IPS DF 4.7 (cell line): ENCODE data around the gene ATP9A.
"Not testable (repeated sequence)": the region's sequence is repeated elsewhere in the genome, so short reads cannot be mapped to it uniquely, and the experiment has no call there.

Experiments
- DNase-seq: peaks from one replicate; pipeline ENCODE4 v3.0.0-alpha.2; 2013; ENCODE audit warnings: low spot score; ENCODE audit errors: extremely low read depth

ATP9A gene

GRCh38 chr20:51581571-51581970 lies 186.6 kb downstream of the ATP9A start:
- DNase-seq: no peak

GRCh38 chr20:51579137-51579536 lies 189.1 kb downstream of the ATP9A start:
- no peak for DNase-seq

- DNase-seq: no peak
Observed at GRCh38 chr20:51578145-51578459, 190.1 kb downstream of the ATP9A start.

DNA sequence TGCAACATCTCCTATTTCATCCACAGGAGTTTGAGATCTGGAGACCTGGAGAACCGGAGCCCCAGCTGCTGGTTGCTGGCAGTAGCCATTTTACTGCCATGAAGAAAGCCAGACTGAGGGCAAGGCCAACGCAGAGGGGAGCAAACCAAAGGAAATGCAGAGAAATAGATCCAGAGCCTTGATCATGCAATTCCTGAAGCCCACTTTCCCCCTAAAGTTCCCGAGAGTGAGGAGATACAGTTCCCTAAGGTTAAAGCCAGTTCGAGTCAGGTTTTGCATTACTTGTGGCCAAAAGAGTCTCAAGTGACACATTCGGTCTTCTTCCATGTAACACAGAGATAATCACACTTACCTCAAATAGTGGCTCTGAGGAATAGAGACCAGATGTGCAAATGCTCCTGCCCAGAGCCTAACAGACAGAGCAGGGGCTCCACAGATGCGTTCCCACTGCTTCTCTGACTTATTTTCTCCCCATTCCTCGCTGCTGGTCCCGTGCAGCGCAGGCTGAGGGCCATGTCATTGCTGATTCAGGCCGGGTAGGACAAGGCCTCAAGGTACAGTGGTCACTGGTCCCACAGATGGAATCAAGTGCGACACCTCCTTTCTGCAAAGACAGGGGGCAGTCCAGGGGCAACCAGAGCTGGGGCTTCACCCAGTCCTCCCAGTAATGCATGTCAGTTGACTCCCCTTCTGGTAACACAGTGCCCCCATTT lies 190.6 kb downstream of the ATP9A start:
- DNase-seq: no peak

DNA sequence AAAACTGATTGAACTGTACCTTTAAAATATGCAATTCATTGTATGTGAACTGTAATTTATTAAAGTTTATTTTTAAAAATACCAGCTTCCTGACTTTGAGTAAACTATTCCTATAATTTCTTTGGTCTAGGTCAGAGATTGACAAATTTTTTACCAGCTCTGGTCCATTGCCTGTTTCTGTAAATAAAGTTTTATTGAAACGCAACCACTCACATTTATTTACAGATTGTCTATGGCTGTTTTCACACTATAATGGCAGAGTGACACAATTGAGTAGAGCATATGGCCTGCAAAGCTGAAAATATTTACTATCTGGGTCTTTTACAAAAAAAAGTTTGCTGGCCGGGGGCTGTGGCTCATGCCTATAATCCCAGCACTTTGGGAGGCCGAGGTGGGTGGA lies 192.7 kb downstream of the ATP9A start:
- DNase-seq: no peak

DNA sequence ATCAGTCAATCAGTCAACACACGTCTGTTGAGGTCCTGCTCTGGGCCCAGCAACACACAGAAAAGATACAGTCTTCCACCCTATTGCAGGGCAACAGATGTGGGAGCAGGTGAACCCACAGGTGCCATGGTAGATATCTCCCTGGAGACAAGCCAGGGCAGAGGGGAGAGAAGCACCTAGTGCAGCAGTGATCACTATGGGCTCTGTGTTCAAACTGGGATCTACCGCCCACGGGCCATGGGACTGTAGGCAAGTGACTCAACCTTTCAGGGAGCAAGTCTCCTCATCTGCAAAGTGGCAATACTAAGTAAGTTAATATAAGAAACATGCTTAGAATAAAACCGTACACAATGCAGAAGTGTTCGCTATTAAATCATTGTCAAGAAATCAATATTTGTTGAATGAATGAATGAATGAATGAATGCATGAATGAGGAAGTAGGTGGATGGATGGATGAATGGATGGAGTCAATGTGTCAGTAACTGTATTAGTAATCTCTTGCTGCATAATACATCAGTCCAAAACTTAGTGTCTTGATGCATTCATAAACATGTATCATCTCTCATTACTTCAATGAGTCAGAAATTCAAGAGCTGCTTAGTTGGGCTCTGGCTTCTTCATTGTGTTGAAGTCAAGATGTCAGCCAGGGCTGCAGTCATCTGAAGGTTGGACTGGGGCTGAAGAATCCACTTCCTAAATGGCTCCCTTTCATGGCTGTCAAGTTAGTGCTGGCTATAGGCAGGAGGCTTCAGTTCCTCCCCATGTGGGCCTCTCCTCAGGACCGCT lies 193.7 kb downstream of the ATP9A start:
- DNase-seq: no peak

GRCh38 chr20:51573576-51574243 lies 194.5 kb downstream of the ATP9A start:
- DNase-seq: no peak

GRCh38 chr20:51571460-51571794 lies 196.8 kb downstream of the ATP9A start:
- DNase-seq: no peak

DNA sequence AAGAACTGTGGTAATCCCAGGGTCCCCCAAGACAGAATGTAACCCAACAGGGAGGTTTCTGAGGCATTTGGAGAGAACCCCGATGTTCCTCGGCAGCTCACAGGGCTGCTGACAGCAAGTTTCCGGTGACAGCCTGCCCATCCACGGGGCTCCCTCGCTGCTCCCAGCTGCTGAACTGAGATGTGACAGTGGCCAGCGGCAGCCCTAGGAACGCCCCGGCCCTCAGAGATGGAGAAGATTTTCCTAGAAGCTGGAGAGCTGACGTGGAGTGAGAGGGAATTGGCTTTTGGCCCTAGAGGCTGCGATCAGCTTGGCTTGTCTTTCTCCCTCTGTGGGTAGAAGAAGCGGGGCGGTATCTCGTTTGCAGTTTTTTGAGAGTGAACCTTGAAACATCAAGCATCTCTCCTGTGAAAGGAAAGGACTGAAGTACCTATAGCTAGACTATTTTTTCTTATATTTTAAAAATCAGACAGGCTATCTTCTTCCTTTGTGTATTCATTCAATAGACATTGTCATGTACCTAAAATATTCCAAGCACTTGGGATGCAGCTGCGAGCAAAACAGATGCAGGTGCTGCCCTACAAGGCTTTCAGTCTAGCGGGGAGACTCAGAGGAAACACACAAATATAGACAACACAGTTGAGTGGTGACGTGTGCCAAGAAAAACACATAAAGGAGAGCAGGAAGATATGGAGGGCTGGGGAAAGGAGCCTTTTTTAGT lies 197.3 kb downstream of the ATP9A start:
- DNase-seq: no peak

DNA sequence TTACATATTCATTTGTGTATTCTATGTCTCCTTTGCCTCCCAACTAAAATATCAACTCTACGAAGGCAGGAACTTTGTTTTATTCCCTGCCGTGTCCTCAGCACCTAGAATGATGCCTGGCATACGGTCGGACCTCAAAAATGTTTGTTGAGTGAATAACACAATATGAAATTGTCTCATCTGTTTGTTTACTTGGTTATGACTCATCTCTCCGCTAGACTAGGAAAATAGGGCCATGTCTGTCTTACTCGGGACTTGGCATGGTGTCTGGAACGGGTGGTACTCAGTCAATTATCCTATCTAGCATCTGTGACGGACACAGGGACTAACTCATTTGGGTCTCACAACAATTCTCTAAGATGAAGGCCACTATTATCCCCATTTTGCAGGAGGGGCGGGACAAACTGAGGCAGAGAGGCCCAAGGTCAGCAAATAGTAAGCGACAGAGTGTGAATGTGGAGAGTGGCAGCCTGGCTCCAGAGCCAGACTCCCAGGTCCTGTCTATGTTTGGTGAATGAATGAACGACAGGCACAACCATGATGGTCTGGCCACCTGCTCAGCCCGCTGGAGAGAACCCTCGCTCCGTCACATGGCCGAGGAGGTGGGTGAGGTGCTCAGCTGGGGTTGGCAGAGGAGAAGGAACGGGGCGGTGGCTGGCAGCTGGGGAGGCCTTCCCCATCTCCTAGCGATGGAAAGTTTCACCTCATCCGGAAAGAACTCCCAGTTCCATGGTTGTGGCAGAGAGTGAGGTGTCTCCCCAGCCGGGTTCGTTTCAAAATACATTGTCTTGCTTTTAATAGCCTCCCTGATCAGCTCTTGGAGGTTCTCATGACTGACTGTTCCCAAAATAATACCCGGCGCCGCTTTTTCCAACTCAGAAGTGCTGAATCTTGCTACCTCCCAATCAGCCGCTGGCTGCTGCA lies 198.1 kb downstream of the ATP9A start:
- DNase-seq: no peak

GRCh38 chr20:51568533-51568932 lies 199.7 kb downstream of the ATP9A start:
- DNase-seq: not testable (repeated sequence)

GRCh38 chr20:51567622-51568021 lies 200.6 kb downstream of the ATP9A start:
- DNase-seq: no peak

GRCh38 chr20:51566594-51566993 lies 201.6 kb downstream of the ATP9A start:
- no peak for DNase-seq

DNA sequence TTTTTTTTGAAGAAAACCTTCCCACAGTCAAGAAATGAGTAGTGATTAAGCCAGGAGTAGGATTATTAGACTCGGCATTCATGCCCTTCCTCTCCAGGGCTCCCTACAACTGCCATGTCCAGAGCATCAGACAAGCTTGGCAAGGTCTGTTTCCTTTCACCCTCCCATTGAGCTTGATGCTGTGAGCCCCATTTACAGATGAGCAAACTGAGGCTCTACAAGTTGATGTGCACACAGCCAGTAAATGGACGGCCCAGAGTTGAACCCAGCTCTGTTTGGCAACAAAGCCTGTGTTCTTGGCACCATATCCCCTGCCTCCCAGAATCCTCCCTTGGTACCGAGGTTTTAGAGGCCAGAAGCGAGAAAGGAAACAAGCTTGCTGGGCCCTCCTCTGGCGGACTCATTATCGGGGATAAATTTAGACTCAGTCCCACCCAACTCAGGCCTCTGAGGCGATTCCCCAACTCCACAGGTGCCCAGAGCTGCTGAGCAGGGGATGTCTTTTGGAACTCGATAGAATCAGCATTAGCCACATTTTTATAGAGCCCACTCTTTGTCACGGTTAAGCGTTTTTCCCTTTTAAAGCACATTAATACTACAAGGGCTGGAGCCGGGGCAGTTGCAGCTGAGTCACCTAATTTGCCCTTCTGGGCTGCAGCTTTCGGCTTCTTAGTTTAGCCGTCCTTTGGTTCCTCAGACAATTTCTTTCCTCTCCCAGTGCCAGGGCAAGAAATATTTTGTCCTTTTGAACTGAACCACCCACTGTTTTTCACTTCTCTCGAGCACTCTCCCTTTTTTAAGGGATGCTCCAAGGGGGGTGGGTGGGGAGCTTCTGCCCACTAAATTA lies 202.7 kb downstream of the ATP9A start:
- DNase-seq: no peak

DNA sequence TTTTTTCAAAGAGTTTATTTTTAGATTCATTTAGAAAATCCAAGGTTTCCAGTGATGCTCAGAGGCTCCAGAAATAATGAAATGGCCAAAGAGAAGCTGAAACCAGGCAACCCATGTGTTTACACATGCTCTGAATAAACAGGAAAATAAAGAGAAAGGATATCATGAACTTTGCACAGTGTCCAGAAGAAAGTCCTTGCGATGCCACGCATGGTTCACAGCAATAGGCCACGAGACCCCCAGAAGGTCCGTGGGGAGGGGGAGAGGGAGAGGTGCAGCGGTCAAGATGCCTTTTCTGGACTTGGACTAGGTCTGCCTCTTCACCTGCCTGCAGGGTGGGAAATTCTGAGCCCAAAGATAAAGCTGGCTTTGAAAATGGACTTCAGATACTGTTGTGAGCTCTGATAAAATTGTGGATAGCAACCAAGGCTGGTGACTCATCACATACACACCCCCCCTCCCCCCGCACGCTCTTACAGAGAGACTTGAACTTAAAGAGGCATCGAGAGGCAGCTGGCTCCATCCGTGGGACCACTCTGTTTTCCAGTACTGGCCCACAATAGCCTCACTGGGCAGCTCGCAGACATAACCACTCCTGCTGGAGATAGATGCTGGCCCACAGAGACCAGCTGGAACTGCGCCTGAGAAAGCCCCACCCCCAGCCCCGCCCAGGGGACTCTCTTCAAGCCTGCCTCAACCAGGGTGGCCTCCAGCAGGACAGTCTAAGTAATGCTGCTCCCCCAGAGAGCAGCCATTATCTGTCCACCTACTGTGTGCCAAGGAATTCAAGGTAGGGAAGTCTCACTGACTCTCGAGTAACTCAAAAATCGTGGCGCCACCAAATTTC lies 204.5 kb downstream of the ATP9A start:
- no peak for DNase-seq

- no peak for DNase-seq
Observed at GRCh38 chr20:51563174-51563485, 205.1 kb downstream of the ATP9A start.

DNA sequence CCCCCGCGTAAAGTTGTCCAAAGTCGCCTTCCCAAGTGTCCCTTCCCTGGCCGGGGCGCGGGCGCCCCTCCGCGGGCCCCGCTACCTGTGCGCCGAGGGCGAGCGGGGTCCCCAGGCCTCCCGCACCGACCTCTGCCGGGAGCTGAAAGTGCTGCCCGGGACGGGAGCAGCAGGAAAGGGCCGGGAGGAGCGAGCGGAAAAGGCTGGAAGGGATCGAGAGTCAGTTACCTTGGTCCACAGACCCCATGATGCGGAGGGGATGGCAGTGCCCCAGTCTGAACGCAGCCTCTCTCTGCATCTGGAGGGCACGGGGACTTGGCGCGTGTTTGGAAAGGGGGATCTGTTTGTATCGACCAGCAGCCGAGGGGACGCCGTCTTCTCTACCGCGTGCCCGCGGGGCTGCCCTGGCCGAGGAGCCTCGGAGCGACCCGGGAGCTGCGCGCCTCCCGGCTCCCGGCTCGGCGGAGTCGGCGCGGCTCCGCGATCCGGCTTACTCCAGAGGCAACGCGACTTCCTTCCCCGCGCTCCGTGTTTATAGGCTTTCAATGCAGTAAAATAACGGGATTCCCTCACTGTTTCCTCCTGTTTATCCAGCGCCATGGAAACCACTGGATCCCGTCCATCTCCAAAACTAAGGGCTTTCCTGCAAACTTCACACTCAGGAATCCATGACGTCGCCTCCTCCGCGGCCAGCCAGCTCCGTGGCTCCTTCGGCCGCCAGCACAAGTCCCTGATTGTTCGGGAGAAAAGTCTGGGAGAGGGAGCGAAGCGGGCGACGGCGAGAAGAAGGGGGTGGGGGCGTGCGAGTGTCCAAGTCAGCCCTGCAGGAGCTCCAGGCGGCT lies 205.6 kb downstream of the ATP9A start:
- no peak for DNase-seq

- DNase-seq: no peak
Observed at GRCh38 chr20:51562027-51562331, 206.2 kb downstream of the ATP9A start.
